ENCODE results near the gene SLC37A3.
A peak's percentile ranks its signal among the peaks of the same experiment; 100 is the strongest.
"Not testable (repeated sequence)": the region's sequence is repeated elsewhere in the genome, so short reads cannot be mapped to it uniquely, and the experiment has no call there.

Gene SLC37A3

GRCh38 chr7:140397784-140398750, at the start of gene SLC37A3:
TSS of gene SLC37A3 (minus strand) at chr7:140398530. CDS start at chr7:140382526, 16,004 bp downstream.
- peak; percentile 75 to 87 for DNase-seq (ENCODE audit: low read depth in 2 of 2)

- DNase-seq (ENCODE audit: low read depth in 2 of 2): no peak
Measured at GRCh38 chr7:140447841-140448240, 49.5 kb upstream of the SLC37A3 start.

GRCh38 chr7:140446467-140446866, 48.1 kb upstream of the SLC37A3 start:
- DNase-seq (ENCODE audit: low read depth in 2 of 2): no peak

- DNase-seq (ENCODE audit: low read depth in 2 of 2): no peak
Measured at GRCh38 chr7:140441519-140441918, 43.2 kb upstream of the SLC37A3 start.

GRCh38 chr7:140440593-140440992, 42.3 kb upstream of the SLC37A3 start:
- DNase-seq (ENCODE audit: low read depth in 2 of 2): no peak

GRCh38 chr7:140439359-140439758, 41.0 kb upstream of the SLC37A3 start:
- no peak for DNase-seq (ENCODE audit: low read depth in 2 of 2)

GRCh38 chr7:140435252-140435895, 37.0 kb upstream of the SLC37A3 start:
- DNase-seq (ENCODE audit: low read depth in 2 of 2): no peak

GRCh38 chr7:140433396-140433795, 35.1 kb upstream of the SLC37A3 start:
- DNase-seq (ENCODE audit: low read depth in 2 of 2): no peak

- DNase-seq (ENCODE audit: low read depth in 2 of 2): no peak
Measured at GRCh38 chr7:140426130-140426529, 27.8 kb upstream of the SLC37A3 start.

GRCh38 chr7:140425718-140426117, 27.4 kb upstream of the SLC37A3 start:
- no peak for DNase-seq (ENCODE audit: low read depth in 2 of 2)

- no peak for DNase-seq (ENCODE audit: low read depth in 2 of 2)
Measured at GRCh38 chr7:140423501-140423900, 25.2 kb upstream of the SLC37A3 start.

- DNase-seq (ENCODE audit: low read depth in 2 of 2): no peak
Measured at GRCh38 chr7:140421521-140421920, 23.2 kb upstream of the SLC37A3 start.

GRCh38 chr7:140418653-140419052, 20.3 kb upstream of the SLC37A3 start:
- no peak for DNase-seq (ENCODE audit: low read depth in 2 of 2)

GRCh38 chr7:140418156-140418472, 19.8 kb upstream of the SLC37A3 start:
- not testable (repeated sequence) for DNase-seq (ENCODE audit: low read depth in 2 of 2)

- DNase-seq (ENCODE audit: low read depth in 2 of 2): no peak
Measured at GRCh38 chr7:140417456-140418155, 19.3 kb upstream of the SLC37A3 start.

- no peak for DNase-seq (ENCODE audit: low read depth in 2 of 2)
Measured at GRCh38 chr7:140416560-140416959, 18.2 kb upstream of the SLC37A3 start.

- not testable (repeated sequence) for DNase-seq (ENCODE audit: low read depth in 2 of 2)
Measured at GRCh38 chr7:140415816-140416215, 17.5 kb upstream of the SLC37A3 start.

GRCh38 chr7:140415361-140415760, 17.0 kb upstream of the SLC37A3 start:
- DNase-seq (ENCODE audit: low read depth in 2 of 2): no peak

GRCh38 chr7:140404565-140405065, 6.3 kb upstream of the SLC37A3 start:
- no peak for DNase-seq (ENCODE audit: low read depth in 2 of 2)

- peak; percentile 11 to 26 for DNase-seq (ENCODE audit: low read depth in 2 of 2)
Measured at GRCh38 chr7:140403878-140404564, 5.7 kb upstream of the SLC37A3 start, which contains the start of gene RAB19. TSS of gene RAB19 (plus strand) at chr7:140404058. CDS start at chr7:140407647, 3,589 bp downstream.

- no peak for DNase-seq (ENCODE audit: low read depth in 2 of 2)
Measured at GRCh38 chr7:140402178-140402835, 4.0 kb upstream of the SLC37A3 start.
